GM12878 (cell line): ENCODE data around the gene DUSP11. TPM values are rescaled to one million over a fixed set of nuclear protein-coding genes. Genes with fewer than 3 reads are reported as not detected.
"Not testable (repeated sequence)": the region's sequence is repeated elsewhere in the genome, so short reads cannot be mapped to it uniquely, and the experiment has no call there.

ENCODE experiments used
- ATAC-seq: fragments of 200-7000 bp; cut with Tn5 transposase; 3 replicates; pipeline ENCODE4 v1.9.1; 2020; ENCODE audit warnings: mild to moderate bottlenecking, moderate library complexity
- BruUV-seq: library from RNA; stranded (reverse); fragments of 400-500 nt; replicated peaks from 2 replicates; lab custom pipeline; 2021; lab: Mats Ljungman, UMichigan
- CTCF ChIA-PET: fragments of 300-600 bp; sonication (Branson Sonifier 250); formaldehyde crosslinking; extraction: SDS; loops from one replicate; lab custom pipeline; 2021; ENCODE audit warnings: inconsistent platforms; lab: Yijun Ruan, JAX
- POLR2A ChIA-PET: fragments of 350-600 bp; formaldehyde crosslinking; extraction: SDS; loops from one replicate; lab custom pipeline; 2021; ENCODE audit warnings: inconsistent platforms; lab: Charles Lee
- RAD21 ChIA-PET: fragments of 300-600 bp; sonication (Branson Sonifier 250); formaldehyde crosslinking; loops from one replicate; lab custom pipeline; 2023; ENCODE audit warnings: antibody characterized with exemption; ENCODE audit not compliant: unreplicated experiment; lab: Charles Lee
- SMC1A ChIA-PET: fragments of 300-600 bp; sonication (Branson Sonifier 250); formaldehyde crosslinking; loops from one replicate; lab custom pipeline; 2023; ENCODE audit not compliant: unreplicated experiment, uncharacterized antibody; lab: Charles Lee
- DNase-seq: peaks from one replicate; pipeline ENCODE4 v3.0.0-alpha.2; 2011; ENCODE audit warnings: low read depth, low spot score
- FAIRE-seq: peaks from 3 replicates; lab custom pipeline; 2011; peaks lifted over from hg19 to GRCh38; lab: Jason Lieb, UNC
- H2AFZ ChIP-seq: 2 replicates; pipeline ENCODE4 v1.6.0; 2011; ENCODE audit warnings: low read depth, low read length, control low read depth; ENCODE audit not compliant: control insufficient read depth
- H3K27ac ChIP-seq: 2 replicates; pipeline ENCODE4 v1.5.1; 2011; ENCODE audit warnings: control low read depth; ENCODE audit not compliant: control insufficient read depth, insufficient read depth
- H3K27me3 ChIP-seq, 2 experiments: replicated peaks in 1 of 2; 2 replicates each; pipeline versions ENCODE4 v1.6.0 to v1.6.1; 2011; ENCODE audit warnings: low read length in 1 of 2; ENCODE audit not compliant: control insufficient read depth in 2 of 2, insufficient read depth in 2 of 2
- H3K36me3 ChIP-seq, 2 experiments: 2 replicates each; pipeline ENCODE4 v1.5.1; 2011; ENCODE audit warnings: low read length in 1 of 2; ENCODE audit not compliant: control insufficient read depth in 2 of 2, insufficient read depth in 2 of 2
- H3K4me1 ChIP-seq: 2 replicates; pipeline ENCODE4 v1.6.1; 2011; ENCODE audit warnings: mild to moderate bottlenecking, low read length, moderate library complexity, mixed read lengths; ENCODE audit not compliant: control insufficient read depth, insufficient read depth
- H3K4me2 ChIP-seq: 2 replicates; pipeline ENCODE4 v1.6.0; 2011; ENCODE audit warnings: control low read depth; ENCODE audit not compliant: control insufficient read depth, insufficient read depth
- H3K4me3 ChIP-seq: fragments of 200-600 bp; sonication (generic); 2 replicates; pipeline ENCODE4 v1.5.1; 2016
- H3K79me2 ChIP-seq: 2 replicates; pipeline ENCODE4 v1.6.0; 2011; ENCODE audit warnings: low read length; ENCODE audit not compliant: control insufficient read depth, insufficient read depth
- H3K9ac ChIP-seq: 2 replicates; pipeline ENCODE4 v1.8.0; 2011; ENCODE audit warnings: low read length, control low read depth, mixed read lengths; ENCODE audit not compliant: control insufficient read depth, insufficient read depth
- H3K9me3 ChIP-seq: replicated peaks from 3 replicates; pipeline ENCODE4 v1.5.1; 2011; ENCODE audit warnings: mild to moderate bottlenecking, low read length; ENCODE audit not compliant: control insufficient read depth, insufficient read depth
- H4K20me1 ChIP-seq: 2 replicates; pipeline ENCODE4 v1.6.0; 2011; ENCODE audit not compliant: control insufficient read depth, insufficient read depth
- BCLAF1 ChIP-seq: fragments of 450-650 bp; IDR thresholded peaks from 2 replicates; pipeline ENCODE4 v1.6.1; 2017; ENCODE audit warnings: antibody characterized with exemption, mild to moderate bottlenecking, moderate library complexity
- CEBPB ChIP-seq, 2 experiments: fragments of 150-350 bp in 1 of 2; IDR thresholded peaks; 2 replicates each; pipeline ENCODE4 v1.6.1; 2012 to 2014; ENCODE audit warnings: low read depth in 2 of 2, low read length in 2 of 2, borderline replicate concordance in 1 of 2, inconsistent platforms in 1 of 2
- DPF2 ChIP-seq: fragments of 450-650 bp; IDR thresholded peaks from 2 replicates; pipeline ENCODE4 v1.6.1; 2017; ENCODE audit warnings: mild to moderate bottlenecking
- NBN ChIP-seq: fragments of 450-650 bp; IDR thresholded peaks from 2 replicates; pipeline ENCODE4 v1.6.1; 2016
- POLR2AphosphoS2 ChIP-seq: IDR thresholded peaks from 2 replicates; pipeline ENCODE4 v1.6.1; 2011; ENCODE audit warnings: low read depth, mild to moderate bottlenecking, low read length, improper control_type of control experiment, moderate library complexity
- TCF3 ChIP-seq: IDR thresholded peaks from 2 replicates; pipeline ENCODE4 v1.6.1; 2012; ENCODE audit warnings: low read depth, mild to moderate bottlenecking, low read length, borderline replicate concordance; ENCODE audit not compliant: insufficient read depth
- WGBS: methylation state at CpG from one replicate; pipeline ENCODE4 v1.1.6; 2016; ENCODE audit warnings: low lambda C conversion rate; ENCODE audit not compliant: insufficient replicate concordance, insufficient coverage; ENCODE audit errors: missing lambda C conversion rate; 5-methylcytosine and 5-hydroxymethylcytosine counted together
- in situ Hi-C: fragments of 300-500 bp; cut with MboI; formaldehyde crosslinking; loops from 9 replicates; pipeline ENCODE4 v1.14.3; 2018; ENCODE audit warnings: mixed read lengths
- intact Hi-C: fragments of 100-400 bp; cut with micrococcal nuclease; formaldehyde crosslinking; loops from one replicate; pipeline ENCODE4 v1.14.2; 2022; ENCODE audit not compliant: unreplicated experiment
- polyA plus RNA-seq, 11 experiments: library from polyadenylated mRNA; depleted of rRNA in 4 of 11; unstranded in 6 of 11; stranded (reverse) in 5 of 11; fragments of >200 nt; fragmentation: Nextera tagmentation in 4 of 11; fragmentation: Illumina TruSeq in 1 of 11; extraction: Ambion mirVana in 4 of 11; extraction: Trizol in 1 of 11; gene quantifications; 1 replicate in 1 of 11; 2 replicates in 10 of 11; pipeline versions ENCODE4 v1.2.1 to v1.2.3, GENCODE V29; 2011 to 2016; ENCODE audit warnings: inconsistent platforms in 2 of 11, missing spikeins in 2 of 11, low read depth in 1 of 11
- total RNA-seq, 4 experiments: library from RNA; depleted of rRNA in 3 of 4; stranded (reverse); fragments of >200 nt in 3 of 4; fragmentation: Illumina TruSeq in 1 of 4; extraction: Trizol in 1 of 4; gene quantifications; 2 replicates each; pipeline versions ENCODE4 v1.2.1 to v1.2.3, GENCODE V29; 2013 to 2021

DUSP11 gene
- total and polyA plus RNA-seq, 10 of the 15 experiments (the other 5 are each of a cell fraction or from before 2014, with no cell fraction given): 26.4 to 78.4 (median 47.9) TPM

DNA sequence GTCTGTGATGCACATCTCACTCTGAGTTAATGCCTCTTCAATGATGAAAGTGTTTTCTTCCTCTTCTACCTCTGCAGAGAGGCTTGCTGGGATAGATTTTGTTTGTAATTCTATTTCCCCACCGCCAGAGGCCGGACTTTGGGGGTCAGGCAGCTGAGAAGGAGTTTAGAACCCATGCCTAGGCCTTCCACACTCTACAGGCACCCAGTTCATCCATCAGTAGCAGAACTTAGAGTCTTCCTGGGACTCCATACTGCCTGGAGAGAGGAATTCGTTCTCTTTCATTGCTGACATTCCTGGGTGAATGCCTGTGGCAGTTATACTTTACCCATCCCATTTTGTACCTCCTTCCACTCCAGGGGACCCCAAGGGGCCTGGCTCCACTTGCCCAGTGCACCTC is 51.9 kb downstream of the DUSP11 start:
- no peak overlapping the region for H3K27ac ChIP-seq
- H3K36me3 ChIP-seq: peaks cover 5 to 13% of the 10 kb centered on the region in 2 experiments
- DNase-seq (no peak), FAIRE-seq (no peak), ATAC-seq (no peak)
- CTCF ChIA-PET: no interaction called here
- no peaks in the 10 kb centered on the region for H3K79me2 ChIP-seq
- H2AFZ ChIP-seq: no peak overlapping the region
- H3K4me2 ChIP-seq: no peak overlapping the region
- H3K9me3 ChIP-seq: no peaks in the 10 kb centered on the region; the same call in 2 of the 3 replicates
- no peaks in the 10 kb centered on the region for H3K4me1 ChIP-seq
- SMC1A ChIA-PET: no interaction called here
- RAD21 ChIA-PET: no interaction called here
- in situ Hi-C loops: no loop called here
- intact Hi-C loops: no loop called here
- TF ChIP-seq BCLAF1 (no peak), CEBPB (IDR thresholded peaks at IDR 0.05; ENCODE audit: borderline replicate concordance in 1 of 2, low read depth in 2 of 2, low read length in 2 of 2) (no peak), TCF3 (no peak), POLR2AphosphoS2 (no peak), NBN (no peak), DPF2 (no peak)
- no peaks in the 10 kb centered on the region for H4K20me1 ChIP-seq
- POLR2A ChIA-PET: no interaction called here
- WGBS: 95% methylated on average over 3 of the region's 3 CpGs
- no TSS peak for BruUV-seq
- no peaks in the 10 kb centered on the region for H3K27me3 ChIP-seq
- H3K4me3 ChIP-seq: no peak overlapping the region
- H3K9ac ChIP-seq: no peak overlapping the region

DNA sequence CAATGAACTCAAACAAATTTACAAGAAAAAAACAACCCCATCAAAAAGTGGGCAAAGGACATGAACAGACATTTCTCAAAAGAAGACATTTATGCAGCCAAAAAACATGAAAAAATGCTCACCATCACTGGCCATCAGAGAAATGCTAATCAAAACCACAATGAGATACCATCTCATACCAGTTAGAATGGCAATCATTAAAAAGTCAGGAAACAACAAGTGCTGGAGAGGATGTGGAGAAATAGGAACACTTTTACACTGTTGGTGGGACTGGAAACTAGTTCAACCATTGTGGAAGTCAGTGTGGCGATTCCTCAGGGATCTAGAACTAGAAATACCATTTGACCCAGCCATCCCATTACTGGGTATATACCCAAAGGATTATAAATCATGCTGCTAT is 53.2 kb downstream of the DUSP11 start:
- H3K4me3 ChIP-seq, DNase-seq, H3K27ac ChIP-seq, in situ Hi-C loops, H4K20me1 ChIP-seq, SMC1A ChIA-PET, H3K9ac ChIP-seq, H3K9me3 ChIP-seq, BruUV-seq, H3K79me2 ChIP-seq, H3K4me2 ChIP-seq, FAIRE-seq, intact Hi-C loops, CTCF ChIA-PET, ATAC-seq, H2AFZ ChIP-seq, H3K4me1 ChIP-seq, RAD21 ChIA-PET, POLR2A ChIA-PET, H3K27me3 ChIP-seq: not testable (repeated sequence)
- peaks cover 5 to 13% of the 10 kb centered on the region in 2 experiments for H3K36me3 ChIP-seq
- no CpG with 5 or more reads among the region's 1 CpG for WGBS
